ENCODE measurements around the gene NUAK1.

The NUAK1 gene

GRCh38 chr12:106063826-106064720, 74.7 kb downstream of the NUAK1 start:
- no peak for DNase-seq (ENCODE audit: low read depth)

DNA sequence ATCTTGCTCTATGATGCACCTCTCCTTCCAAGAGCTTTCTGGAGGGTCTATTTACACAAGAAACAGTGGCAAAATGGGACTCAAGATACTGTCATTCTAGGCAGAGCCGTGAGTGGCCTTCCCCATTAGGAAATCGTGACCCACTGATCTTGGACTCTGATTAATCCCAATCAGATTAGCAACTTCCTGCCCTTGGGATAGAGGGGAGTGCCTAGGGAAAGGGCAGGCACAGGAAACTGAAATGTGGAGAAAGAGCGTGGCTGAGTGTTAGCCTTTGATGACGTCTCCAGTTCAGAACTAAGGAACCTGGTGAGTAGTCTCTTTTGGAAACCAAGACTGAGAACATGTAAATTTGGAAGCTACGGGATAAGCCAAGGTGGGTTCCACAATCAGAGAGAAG, 76.1 kb downstream of the NUAK1 start:
- peak; percentile 72 for DNase-seq (ENCODE audit: low read depth)

DNA sequence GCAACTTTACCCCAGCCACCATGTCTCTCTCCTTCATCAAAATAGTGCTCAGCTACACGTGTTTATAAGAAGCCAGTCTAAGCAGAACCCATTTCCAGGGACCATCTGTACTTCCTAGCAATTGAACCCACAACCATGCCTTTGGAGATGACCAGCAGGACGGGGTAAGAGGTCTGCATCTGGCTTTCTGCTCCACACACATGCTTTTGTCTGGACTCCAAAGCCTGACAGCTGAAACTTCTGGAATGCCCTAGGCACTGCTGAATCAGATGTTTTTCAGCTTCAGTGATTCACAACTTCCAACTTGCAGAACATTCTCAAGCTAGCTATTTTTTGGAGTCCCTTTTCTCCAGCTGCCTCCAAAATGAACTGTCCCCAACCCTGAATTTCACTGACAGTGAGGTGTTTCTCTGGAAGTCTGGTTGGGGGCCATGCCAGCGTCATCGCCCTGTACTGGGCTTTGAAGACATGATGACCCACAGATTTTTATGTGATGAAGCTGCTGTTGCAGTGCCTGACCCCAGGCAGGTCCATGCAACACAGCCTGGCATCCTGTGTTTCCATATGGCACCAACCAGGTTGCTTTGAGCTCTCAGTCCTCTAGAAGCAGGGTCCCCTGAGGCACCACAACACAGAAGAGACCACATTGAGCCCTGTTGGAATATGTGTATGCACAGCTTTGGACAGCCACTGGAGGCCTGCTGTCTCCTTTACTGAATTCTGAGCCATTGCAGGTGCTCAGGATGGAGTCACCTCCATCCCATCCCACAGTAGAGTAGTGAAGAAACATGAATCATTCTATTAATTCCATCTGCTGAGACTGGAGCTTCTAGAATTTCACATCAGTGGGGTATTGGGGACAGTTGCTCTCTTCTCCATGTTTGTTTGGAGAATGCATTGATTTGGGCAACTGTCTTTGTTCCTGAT, 80.2 kb downstream of the NUAK1 start:
- DNase-seq (ENCODE audit: low read depth), result peak; percentile 43

- no peak for DNase-seq (ENCODE audit: low read depth)
Observed at GRCh38 chr12:106054049-106054448, 84.7 kb downstream of the NUAK1 start.

GRCh38 chr12:106051853-106052531, 86.8 kb downstream of the NUAK1 start:
- DNase-seq (ENCODE audit: low read depth), result peak; percentile 61

- DNase-seq (ENCODE audit: low read depth), result no peak
Observed at GRCh38 chr12:106049546-106049945, 89.2 kb downstream of the NUAK1 start.

DNA sequence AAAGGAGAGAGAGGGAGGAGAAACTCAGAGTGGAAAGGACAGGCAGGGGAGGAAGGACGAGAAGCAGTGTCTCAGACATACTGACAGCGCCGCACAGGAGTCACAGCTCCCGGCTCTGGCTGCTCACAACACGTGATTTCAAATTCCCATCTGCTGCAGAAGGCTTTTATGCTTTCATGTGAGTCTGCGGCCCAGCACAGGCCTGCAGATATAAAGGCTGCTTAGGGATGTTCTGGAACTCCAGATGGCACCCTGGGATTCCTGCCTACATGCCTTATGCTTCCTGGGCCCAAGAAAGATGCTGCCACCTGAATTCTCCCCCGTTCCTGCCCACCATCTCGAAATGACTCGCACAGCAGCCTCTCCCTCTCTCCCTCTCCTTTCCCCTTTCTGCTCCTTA, 89.6 kb downstream of the NUAK1 start:
- DNase-seq (ENCODE audit: low read depth), result no peak

DNA sequence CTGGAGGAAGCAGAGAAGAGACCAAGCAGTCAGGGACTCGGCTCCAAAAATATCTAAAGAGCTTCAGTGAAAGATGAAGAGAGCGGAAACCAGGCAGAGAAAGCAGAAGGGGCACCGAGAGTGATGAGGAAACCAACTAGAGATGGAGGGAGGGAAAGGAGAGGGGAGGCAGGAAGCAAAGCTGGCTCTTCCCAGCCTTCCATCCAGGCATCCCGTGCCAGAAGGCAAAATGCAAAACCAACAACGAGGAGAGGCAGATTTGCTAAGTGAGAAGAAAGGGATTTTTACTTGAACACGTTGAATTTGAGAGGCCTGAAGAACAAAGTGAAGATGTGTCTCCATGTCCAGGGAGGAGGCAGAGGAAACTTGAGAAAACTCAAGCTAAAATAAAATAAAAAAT, 90.1 kb downstream of the NUAK1 start:
- no peak for DNase-seq (ENCODE audit: low read depth)

GRCh38 chr12:106048016-106048415, 90.7 kb downstream of the NUAK1 start:
- no peak for DNase-seq (ENCODE audit: low read depth)

DNA sequence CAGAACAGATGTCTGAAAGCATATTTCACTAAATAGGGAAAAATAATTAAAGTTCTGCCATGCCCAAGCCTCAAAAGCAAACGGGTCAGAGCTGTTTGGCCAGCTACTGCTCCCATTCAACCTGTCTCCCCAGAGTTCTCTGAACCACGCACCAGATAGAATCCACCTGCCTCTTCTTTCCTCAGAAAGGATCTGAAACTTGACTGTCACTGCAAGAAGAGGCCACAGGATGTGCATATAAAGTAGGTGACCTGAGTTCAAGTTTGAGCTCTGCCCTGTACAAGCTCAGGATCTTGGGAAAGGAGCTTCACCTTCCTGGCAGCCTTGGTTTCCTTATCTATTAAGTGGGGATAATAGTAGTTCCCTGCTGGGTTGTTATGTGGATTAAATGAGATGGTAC, 91.8 kb downstream of the NUAK1 start:
- no peak for DNase-seq (ENCODE audit: low read depth)

- no peak for DNase-seq (ENCODE audit: low read depth)
Observed at GRCh38 chr12:106046301-106046846, 92.4 kb downstream of the NUAK1 start.

- DNase-seq (ENCODE audit: low read depth), result no peak
Observed at GRCh38 chr12:106045251-106045674, 93.5 kb downstream of the NUAK1 start.

GRCh38 chr12:106044773-106045172, 94.0 kb downstream of the NUAK1 start:
- DNase-seq (ENCODE audit: low read depth), result peak; percentile 45

GRCh38 chr12:106042037-106042436, 96.7 kb downstream of the NUAK1 start:
- no peak for DNase-seq (ENCODE audit: low read depth)

- DNase-seq (ENCODE audit: low read depth), result no peak
Observed at GRCh38 chr12:106040521-106040920, 98.2 kb downstream of the NUAK1 start.

GRCh38 chr12:106039646-106040404, 98.9 kb downstream of the NUAK1 start:
- DNase-seq (ENCODE audit: low read depth), result no peak

DNA sequence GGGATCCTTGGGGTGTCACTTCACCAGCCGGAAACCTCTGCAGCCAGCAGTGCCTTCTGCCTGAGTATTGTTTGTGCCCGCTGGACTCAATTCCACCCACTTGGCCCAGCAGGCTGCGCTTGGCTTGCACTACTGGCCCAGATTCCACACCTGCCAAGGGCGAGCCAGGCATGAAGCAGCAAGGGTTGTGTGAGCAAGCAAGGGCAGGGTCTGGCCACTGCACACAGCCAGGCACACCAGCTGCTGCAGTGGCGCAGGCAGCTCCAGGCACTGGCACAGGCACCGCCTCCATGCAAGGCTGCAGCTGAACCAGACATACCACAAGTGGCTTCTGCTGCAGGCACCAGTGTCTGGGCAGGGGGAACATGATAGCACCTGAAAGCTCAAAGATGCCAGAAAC, 99.5 kb downstream of the NUAK1 start:
- DNase-seq (ENCODE audit: low read depth), result no peak

GRCh38 chr12:106037524-106038298, 101.0 kb downstream of the NUAK1 start:
- no peak for DNase-seq (ENCODE audit: low read depth)

DNA sequence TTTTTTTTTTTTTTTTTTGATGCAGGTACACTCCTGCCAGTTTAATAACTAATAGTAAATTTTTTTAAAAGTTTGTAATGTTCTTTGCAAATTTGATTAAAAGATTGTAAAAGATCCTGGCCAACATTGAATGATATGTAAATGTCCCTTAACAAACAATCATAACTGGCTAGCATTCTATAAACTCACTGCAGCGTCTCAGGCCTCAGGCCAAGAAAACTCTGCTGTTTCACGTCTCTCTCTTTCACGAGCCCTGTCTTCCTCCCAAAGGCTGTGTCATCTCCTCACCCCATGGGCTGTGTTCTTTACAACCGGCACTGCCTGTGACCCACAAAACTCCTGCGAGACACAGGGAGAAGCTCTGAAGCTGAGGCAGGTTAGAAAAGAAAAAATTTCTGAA, 103.3 kb downstream of the NUAK1 start:
- DNase-seq (ENCODE audit: low read depth), result no peak

DNA sequence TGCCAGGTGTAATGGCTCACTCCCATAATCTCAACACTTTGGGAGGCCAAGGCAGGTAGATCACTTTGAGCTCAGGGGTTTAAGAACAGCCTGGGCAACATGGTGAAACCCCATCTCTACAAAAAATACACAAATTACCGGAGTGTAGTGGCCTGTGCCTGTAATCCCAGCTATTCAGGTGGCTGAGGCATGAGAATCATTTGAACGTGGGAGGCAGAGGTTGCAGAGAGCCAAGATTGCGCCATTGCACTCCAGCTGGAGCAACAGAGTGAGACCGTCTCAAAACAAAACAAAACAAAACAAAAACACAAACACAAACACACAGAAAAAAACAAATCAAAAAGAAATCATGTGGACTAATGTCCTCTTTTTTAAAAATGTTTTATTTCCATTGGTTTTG, 104.4 kb downstream of the NUAK1 start:
- DNase-seq (ENCODE audit: low read depth), result no peak

Data from ELR (cell line).